NCI-H510A treated with DMSO at 0.1 percent for 48 hours (cell line): Measurements from ENCODE around the gene OR2Z1.

ENCODE experiments used
- DNase-seq: peaks from one replicate; lab custom pipeline; 2025; lab: John Stamatoyannopoulos, UW

The OR2Z1 gene

GRCh38 chr19:8721334-8721733 lies at the start of gene OR2Z1:
Gene OR2Z1, plus strand, starts transcription at chr19:8721634. Its CDS starts 9,395 bp downstream, at chr19:8731029.
- no peak for DNase-seq

DNA sequence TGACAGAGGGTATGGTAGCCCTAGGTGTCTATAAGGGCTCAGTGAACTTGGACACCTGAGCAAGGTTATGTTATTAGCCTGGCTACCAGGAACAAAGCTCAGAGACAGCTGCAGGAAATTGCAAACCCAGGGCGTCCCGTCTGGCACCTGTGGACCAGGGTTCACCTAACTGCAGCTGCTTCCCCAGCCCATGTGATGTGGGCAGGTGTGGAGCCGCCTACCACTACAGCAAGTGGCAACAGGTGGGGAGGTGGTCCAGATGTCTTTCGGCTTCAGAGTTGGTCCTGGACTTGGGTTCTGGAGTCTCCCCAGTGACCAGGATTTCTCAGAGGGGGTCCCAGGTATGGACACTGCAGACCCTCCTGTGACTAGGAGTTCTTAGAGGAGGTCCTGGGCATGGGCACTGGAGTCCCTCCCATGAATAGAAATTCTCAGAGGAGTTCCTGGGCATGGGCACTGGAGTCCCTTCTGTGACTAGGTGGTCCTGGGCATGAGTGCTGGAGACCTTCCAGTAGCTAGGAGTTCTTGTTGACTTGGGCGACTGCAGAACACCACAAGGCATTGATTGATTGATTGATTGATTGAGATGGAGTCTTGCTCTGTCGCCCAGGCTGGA lies 48.0 kb upstream of the OR2Z1 start:
- no peak for DNase-seq

DNA sequence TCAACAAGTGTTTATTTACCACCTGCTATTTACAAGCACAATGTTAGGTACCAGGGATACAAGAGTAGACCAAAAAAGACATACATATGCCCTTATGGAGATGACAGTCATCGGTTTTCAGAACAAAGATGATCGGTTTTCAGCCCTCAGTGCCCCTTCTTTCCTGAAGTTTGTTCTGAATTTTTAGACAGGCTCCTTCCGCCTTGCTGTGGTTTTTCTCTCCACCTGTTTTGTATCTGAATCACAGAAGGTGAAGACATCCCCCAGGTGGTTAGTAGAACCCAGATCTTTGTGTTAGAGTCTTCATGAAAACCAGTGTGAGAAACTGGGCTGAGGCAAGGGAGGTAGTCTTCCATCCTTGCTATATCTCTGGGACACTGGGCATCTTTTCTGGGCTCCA lies 46.4 kb upstream of the OR2Z1 start:
- no peak for DNase-seq

DNA sequence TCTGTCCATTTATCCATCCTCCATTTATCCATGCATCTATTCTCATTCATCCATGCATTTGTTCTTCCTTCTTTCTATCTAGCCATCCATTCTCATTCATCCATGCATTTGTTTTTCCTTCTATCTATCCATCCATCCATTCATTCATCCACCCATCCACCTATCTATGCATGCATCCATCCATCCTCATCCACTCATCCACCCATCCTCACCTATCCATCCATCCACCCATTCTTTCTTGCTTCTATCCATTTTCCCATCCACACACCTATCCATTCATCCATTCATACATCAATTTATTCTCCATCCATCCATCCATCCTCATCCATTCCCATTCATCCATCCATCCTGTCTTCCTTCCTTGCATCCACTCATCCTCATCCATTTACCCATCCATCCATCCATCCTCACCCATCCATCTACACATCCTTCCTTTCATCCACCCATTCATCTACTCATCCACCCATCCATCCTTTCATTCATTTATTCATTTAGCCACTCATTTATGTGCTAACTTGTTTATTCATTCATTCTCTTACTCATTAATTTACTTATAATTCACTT lies 43.1 kb upstream of the OR2Z1 start:
- DNase-seq: no peak

- DNase-seq: no peak
Observed at GRCh38 chr19:8680676-8681344, 40.6 kb upstream of the OR2Z1 start.

DNA sequence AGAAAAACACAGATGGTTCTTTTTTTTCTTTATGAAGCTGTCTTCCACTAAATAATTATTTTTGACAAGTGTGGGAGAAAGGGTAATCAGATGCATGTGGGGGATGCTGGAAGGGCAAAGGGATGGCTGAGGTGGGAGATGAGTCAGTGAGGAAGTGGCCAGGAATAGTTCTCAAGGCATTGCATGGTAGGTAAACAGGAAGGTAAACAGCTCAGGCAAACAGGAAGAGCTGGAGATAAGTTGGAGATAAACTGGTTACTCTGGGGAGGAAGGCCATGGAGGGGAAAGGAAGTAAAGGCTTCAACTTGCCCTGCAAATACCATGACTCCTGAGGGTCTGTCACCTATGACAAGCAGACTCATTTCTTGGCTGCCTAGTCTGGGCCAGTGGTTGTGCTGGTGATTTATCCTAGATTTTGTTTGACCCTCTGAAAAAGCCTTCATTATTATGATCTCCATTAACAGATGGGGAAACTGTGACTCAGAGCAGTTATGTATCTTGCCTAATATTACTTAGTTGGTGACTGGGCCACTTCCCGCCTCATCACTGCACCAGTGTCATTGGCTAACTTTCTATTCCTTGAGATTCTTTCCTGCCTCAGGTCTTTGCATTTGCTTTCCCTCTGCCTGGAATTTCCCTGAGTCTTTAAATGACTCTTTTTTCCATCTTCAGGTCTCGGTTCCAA lies 39.9 kb upstream of the OR2Z1 start:
- no peak for DNase-seq

- no peak for DNase-seq
Observed at GRCh38 chr19:8682472-8682871, 39.0 kb upstream of the OR2Z1 start.

DNA sequence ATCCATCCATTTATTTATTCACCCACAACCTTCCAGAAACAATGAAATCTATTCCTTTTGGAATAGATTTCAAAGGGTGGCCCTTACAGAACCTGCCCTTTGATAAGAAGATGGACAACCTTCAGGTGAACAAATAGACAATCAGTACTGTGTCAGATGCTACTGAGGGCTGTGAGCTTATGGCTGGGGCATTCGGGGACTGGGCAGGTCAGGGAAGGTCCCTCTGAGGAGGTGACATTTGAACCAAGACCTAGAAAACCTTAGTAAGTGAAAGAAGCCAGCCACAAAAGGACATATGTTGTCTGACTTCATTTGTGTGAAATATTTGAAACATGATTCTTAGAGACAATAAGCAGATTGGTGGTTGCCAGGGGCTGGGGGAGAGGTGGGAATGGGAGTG lies 38.5 kb upstream of the OR2Z1 start:
- DNase-seq: no peak

GRCh38 chr19:8684001-8684902 lies 37.2 kb upstream of the OR2Z1 start:
- no peak for DNase-seq

DNA sequence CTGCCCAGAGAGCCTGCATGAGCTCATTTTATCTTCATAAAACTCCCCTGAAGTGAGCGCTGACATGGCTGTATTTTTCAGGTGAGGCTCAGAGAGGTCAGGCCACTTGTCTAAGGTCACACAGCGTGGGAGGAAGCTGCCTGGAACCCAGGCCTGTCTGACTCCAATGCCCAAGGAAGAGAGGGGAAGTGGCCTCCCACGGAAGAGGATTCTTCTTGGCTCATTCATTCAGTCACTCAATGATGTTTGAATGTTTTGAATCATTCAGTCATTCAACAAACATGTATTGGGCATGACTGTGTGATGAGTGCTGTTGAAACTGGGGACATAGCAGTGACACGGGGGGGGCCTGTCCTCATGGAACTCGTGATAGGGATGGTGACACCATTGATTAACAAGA lies 34.9 kb upstream of the OR2Z1 start:
- no peak for DNase-seq

- DNase-seq: no peak
Observed at GRCh38 chr19:8688930-8689329, 32.5 kb upstream of the OR2Z1 start.

DNA sequence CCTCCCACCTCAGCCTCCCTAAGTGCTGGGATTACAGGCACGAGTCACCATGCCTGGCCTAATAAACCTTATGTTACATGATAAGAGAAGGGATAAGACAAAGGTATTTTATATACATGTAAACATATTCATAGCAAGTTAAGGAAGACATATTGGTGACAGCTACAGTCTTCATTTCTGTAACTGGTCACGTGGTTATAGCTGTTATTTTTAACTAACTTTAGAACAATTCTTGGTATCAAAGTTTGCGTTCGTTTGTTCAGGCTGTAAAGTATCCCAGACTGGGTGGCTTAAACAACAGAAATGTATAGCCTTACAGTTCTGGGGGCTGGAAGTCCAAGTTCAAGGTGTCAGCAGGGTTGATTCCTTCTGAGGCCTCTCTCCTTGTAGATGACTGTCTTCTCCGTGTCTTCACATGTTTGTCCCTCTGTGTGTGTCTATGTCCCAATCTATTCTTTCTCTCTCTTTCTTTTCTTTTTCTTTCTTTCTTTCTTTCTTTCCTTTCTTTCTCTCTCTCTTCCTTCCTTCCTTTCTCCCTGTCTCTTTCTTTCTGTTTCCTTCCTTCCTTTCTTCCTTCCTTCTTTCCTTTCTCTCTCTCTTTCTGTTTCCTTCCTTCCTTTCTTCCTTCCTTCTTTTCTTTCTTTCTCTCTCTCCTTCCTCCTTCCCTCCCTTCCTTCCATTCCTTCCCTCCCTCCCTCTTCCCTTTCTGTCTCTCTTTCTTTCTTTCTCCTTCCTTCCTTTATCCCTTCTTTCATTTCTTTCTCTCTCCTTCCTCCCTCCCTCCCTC lies 30.5 kb upstream of the OR2Z1 start:
- no peak for DNase-seq

- DNase-seq: no peak
Observed at GRCh38 chr19:8695501-8695900, 25.9 kb upstream of the OR2Z1 start.

DNA sequence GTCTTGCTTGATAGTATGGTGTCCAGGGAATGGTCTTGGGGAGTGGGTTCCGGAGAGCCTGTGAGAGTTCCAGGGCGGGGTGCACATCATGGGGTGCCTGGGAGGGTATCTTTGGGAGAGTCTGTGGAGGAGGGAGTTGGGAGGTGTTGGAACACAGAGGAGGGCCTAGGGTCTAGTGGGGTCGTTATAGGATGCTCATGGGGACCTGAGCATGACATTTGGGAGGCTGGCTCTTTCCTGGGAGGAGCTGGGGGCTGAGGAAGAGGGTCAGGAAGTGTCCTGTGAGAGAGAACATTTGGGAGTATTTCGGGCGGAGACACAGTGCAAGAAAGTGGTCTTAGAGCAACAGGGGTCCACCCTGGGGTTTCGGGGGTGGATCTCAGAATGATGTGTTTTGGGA lies 25.5 kb upstream of the OR2Z1 start:
- no peak for DNase-seq

DNA sequence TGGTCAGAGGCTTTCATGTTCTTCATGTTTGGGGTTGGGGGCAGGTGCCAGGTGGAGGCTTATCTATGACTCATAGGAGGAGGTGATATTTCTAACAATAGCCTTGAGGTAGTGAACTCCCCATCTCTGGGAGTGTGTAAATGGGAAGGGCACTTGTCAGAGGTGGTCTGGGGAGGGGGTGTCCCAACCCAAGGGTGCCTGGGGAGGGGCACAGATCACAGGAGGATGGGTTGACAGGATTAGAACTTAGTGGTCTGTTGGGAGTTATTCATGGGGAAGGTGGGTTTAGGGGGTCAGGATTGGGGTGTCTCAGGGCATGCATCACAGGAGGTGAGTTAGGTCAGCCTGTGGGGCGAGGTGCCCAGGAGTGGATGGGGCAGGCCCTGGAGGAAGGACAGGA lies 24.4 kb upstream of the OR2Z1 start:
- no peak for DNase-seq

DNA sequence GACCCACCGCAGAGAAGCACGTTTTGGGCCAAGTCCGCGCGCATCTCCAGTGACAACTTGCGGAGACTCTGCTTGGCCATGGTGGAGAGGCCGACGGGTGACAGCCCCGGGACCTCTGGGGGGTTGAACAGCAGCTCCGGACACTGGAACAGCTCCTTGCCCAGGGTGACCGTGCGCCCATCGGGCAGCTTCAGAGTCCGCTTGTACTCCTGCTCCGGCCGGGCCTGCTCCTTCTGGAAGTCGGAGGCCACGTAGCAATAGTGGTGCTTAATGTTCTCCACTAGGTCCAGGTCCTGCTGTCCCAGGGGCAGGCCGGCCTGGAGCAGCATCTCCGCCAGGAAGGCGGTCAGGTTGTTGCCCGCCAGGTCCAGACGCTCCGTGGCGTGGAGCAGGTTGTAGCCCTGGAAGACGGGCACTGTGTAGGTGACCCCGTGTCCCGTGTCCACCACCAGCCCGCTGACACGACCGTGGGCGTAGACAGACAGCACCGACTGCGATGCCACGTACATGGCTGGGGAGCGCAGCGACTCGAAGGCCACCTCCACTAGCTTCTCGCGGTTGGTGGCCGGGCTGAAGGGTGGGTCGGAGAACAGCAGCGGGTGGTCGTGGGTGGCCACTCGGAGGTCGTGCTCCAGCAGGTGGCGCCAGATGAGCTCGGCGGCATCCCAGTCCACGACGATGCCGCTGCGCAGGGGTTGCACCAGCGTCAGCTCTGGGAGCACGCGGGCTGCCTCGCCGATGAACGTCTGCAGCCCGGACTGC lies 23.6 kb upstream of the OR2Z1 start:
- no peak for DNase-seq

GRCh38 chr19:8698433-8699063 lies 22.9 kb upstream of the OR2Z1 start, which contains the start of gene ACTL9:
Gene ACTL9, minus strand, starts transcription at chr19:8698795. Its CDS starts 94 bp downstream, at chr19:8698701.
- DNase-seq: no peak

DNA sequence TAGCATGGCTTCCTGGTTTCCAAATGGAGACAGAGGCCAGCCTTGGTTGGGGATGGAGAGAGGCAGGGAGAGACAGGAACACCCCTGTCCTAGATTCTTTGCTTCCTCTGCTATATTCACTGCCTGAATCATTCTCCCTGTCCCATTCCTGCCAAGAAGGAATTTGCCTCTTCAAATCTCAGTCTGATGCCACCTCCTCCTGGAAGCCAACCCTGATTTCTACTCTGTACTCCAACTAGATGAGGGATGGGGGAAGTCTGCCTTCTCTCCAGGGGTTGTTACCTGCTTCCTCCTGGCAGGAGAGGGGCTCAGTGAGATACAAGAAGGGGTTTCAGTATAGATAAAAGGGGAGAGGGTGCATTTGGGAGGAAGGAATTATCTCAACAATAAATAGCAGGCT lies 21.5 kb upstream of the OR2Z1 start:
- DNase-seq: no peak

DNA sequence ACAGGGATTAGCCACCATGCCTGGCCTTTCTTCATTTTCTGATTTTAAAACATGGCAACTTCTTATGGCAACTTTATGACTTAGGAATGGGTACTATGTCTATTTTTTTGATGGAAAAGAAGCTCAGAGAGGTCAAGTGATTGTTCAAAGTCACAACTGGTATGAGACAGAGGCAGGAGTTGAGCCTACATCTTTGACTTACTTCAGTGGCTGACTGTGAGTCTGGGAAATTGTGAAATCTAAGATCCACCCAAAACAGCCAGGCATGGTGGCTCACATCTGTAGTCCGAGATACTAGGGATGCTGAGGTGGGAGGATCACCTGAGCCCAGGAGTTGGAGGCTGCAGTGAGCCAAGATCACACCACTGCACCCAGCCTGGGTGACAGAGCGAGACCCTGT lies 20.5 kb upstream of the OR2Z1 start:
- DNase-seq: no peak

DNA sequence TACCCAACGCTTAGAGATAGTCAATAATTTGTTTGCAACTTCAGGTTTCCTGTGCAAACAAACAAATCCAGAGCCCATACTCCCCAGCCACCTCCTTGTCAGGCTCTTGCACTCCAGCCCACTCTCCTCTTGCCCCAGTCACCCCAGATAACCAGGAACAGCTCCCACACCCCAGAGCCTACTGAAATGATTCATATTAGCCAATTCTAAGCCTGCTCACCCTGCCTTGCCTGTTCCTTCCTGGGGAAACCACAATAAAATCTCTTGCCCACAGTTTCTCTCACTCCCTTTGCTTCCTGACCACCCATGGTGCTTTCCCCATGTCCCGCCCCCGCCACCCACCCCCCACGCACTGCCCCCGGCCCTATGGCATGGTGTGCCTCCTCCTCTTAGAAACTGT lies 19.1 kb upstream of the OR2Z1 start:
- no peak for DNase-seq
